GM19099 (cell line): ENCODE data around the gene CD48.

Experiments used
- POLR2A ChIP-seq: IDR thresholded peaks from 3 replicates; pipeline ENCODE4 v1.6.1; 2011; ENCODE audit warnings: low read depth; ENCODE audit not compliant: insufficient read length; ENCODE audit errors: extremely low read depth

CD48 gene, protein sequence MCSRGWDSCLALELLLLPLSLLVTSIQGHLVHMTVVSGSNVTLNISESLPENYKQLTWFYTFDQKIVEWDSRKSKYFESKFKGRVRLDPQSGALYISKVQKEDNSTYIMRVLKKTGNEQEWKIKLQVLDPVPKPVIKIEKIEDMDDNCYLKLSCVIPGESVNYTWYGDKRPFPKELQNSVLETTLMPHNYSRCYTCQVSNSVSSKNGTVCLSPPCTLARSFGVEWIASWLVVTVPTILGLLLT

DNA sequence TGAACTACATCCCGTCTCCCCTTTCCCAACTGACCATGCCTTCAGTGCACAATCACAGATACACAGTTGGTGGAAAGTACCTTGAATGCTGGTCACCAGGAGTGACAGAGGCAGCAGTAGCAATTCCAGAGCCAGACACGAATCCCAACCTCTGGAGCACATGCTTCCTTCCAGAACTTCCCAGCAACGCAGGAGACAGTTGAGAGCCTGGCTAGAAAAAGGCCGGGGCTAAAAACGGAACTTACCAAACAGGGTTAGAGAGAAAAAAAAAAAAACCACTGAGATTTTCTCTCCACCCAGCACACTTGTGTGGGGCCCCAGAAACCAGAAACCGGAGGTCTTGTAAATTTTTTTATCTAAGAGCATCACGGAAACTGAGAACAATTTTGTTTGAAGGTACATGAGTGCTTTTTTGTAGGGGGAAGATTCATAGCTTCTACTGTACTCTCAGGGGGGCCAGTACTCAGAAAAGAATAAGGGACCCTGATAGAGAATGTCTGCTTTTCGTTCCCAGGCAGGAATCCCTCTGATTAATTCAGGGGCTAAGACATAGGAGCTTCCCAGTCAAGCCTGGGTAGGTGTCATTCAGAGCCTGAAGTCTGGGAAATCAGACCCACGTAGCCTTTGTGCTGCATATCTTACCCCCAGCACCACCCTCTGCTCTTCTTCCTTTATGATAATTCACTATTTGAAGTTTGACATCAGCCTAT is at the start of gene CD48:
CD48 (minus strand) TSS at position 221 of the 710 bp plus-strand sequence; CDS start at position 162, 59 bp downstream.
- TF ChIP-seq POLR2A: peak; percentile 81

DNA sequence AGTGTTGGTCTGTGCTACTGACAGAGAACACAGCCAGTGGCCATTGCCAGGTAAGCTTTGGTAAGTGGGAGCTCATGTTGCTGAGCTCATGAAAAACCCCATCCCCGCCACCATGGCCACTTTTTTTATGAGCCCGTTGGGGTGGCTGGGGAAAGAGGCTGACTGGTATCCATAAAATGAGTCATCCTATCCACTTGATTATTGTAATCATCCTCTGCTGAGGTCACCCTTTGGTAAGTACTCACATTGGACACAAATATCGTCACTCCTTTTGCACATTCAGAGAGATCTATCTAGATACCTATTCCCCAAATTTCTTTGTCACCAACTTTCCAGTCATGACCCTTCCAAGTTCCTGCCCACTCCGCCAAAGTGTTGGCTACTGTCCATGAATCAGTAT is 49.4 kb upstream of the CD48 start:
- TF ChIP-seq POLR2A: no peak

- TF ChIP-seq POLR2A: no peak
Measured at GRCh38 chr1:160759740-160760139, 48.1 kb upstream of the CD48 start.

DNA sequence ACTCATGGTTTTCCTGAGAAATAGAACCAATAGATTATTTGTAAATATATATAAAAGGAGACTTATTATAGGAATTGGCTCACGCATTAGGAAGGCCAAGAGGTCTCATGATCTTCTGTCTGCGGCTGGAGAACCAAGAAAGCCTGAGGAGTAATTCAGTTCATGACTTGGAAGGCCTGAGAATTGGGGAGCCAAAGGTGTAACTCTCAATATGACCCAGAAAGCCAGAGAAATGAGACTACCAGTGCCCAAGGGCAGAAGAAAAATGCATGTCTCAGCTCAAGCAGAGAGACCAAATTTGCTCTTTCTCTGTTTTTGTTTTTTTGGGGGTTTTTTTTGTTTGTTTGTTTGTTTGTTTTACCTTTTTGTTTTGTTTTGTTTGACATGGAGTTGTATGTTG is 46.9 kb upstream of the CD48 start:
- no peak for TF ChIP-seq POLR2A

GRCh38 chr1:160756849-160757201 is 45.2 kb upstream of the CD48 start:
- no peak for TF ChIP-seq POLR2A

DNA sequence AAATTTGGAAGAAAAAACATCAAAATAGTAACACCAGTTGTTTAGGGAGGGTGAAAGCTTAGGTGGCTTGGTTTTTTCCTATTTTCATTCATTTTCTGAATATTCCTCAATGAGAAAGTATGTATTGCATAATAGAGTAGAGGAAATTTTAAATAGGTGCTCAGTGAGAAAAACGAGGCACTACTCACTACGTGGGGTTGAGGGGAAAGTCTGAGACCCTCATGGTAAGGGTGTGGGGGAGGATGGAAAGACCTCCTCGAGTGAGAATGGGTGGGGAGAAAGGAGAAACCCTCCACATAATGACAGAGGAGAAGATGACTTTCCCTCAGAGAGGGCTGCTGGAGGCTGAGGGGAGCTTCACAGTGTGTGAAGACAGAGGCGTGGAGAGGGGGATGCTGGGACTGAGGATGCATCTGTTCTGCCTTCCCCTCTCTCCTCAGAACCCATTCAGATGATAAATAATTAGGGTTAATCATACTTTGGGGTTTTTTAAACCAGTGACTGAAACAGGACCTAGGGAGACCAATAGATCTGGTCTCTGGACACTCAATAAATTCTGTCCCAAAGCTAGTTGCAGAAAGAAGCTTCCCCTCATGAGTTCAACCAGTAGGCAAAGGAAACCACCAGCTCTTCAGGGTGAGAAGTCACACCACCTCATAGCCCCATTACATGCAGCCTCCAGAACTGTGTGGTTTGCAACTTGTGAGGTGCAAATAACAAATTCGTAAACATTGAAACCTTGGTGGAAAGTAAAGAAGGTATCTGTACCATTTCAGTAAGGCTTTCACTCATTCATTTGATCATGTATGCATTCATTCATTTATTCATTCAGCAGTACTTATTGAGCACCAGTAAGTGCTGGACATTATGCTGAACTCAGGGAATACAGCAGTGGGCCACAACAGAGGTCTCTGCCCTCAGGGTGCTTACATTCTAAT is 44.6 kb upstream of the CD48 start:
- TF ChIP-seq POLR2A: no peak

DNA sequence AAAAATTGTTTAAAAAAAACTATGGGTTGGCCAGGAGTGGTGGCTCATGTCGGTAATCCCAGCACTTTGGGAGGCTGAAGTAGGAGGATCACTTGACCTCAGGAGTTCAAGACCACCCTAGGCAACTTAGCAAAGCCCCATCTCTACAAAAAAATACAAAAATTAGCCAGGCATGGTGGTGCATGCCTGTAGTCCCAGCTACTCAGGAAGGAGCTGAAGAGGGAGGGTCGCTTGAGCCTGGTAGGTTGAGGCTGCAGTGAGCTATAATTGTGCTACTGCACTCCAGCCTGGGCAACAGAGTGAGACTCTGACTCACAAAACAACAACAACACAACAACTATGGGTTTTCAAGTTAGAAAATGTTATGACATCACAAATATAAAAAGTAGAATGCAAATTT is 43.8 kb upstream of the CD48 start:
- no peak for TF ChIP-seq POLR2A

GRCh38 chr1:160753594-160753993 is 42.0 kb upstream of the CD48 start:
- no peak for TF ChIP-seq POLR2A

DNA sequence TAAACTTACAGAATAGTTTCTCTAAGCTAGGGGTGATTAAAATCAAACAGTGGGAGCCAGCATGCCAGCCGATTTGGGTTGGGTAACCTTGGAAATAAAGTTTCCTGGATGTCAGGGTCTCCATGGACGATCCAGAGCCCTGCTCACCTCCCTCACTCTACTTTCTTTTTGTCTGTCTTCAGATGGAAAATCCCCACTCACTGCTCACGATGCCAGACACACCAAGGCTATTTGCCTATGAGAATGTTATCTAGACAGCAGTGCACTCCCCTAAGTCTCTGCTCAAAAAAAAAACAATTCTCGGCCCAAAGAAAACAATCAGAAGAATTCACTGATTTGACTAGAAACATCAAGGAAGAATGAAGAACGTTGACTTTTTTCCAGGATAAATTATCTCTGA is 41.3 kb upstream of the CD48 start:
- no peak for TF ChIP-seq POLR2A

DNA sequence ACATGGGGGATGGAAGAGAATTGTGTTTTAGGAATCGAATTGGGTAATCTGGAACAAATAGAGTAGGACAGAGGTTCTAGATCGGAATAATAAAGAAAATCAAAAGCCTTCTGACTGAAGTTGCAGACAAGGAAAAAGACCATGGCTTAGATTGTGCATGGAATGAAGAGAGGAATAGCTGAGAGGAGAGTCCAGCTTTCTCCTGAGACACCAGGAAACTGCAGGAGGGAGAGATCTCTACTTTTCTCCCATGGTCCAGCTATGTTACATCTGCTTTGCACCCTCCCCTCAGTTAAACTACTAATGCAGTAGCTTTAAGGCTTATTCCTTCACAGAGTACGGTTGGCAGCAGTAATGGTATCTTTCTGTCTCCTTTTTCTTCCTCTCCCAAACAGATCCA is 40.8 kb upstream of the CD48 start:
- TF ChIP-seq POLR2A: no peak

- TF ChIP-seq POLR2A: no peak
Measured at GRCh38 chr1:160750608-160751007, 39.0 kb upstream of the CD48 start.

DNA sequence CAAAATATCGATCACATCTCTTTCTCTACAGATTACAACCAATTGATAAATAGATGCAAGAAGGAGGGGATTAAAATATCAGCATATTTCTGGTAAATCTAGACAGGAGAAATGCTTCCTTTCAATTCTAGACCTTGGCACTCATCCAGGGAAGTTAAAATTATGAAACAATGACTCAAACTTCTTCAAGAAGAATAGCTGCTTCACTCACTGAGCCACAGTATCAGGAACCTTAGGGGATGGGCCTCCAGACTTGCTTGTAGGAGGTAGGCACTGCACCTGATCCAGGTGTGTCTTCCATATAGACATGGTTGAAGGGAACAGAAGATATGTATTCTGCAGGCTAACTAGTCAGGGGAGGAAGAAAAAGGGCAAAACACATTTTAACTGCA is 37.3 kb upstream of the CD48 start:
- TF ChIP-seq POLR2A: no peak

DNA sequence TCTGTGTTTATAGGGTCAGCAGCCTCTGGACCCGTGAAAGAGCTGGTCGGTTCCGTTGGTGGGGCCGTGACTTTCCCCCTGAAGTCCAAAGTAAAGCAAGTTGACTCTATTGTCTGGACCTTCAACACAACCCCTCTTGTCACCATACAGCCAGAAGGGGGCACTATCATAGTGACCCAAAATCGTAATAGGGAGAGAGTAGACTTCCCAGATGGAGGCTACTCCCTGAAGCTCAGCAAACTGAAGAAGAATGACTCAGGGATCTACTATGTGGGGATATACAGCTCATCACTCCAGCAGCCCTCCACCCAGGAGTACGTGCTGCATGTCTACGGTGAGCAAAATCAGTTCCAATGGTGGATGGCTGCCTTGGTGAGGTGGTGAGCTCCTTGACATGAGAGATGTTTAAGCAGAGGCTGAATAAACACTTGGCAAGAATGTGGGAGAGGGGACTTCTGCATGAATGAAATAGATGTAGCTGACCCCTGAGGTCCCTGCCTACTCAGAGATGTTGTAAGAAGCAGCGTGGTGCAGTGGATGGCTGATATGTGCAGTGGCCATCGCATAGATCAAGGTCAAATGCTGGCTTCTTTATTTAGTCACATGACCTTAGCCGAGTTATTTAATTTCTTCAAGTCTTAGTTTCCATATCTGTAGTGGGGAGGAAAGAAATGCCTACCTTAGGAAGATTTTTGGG is 36.7 kb upstream of the CD48 start:
- no peak for TF ChIP-seq POLR2A

DNA sequence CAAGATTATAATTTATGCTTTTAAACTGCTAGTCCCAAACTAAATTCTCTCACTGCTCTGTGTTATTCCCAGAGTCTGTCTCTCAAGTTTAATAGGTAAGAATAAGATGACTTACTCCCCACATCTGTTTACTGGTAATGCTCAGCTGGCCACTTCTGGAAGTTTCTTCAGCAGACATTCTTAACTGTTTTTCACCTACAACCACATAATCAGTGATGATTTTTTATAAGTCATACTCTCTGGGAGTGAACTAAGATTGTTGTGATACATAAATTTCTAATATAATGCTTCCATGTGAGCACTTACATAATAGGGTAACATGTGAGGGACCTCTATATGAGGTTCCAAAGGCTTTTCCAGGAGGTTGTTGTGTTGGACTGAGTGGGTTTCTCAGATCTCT is 36.1 kb upstream of the CD48 start:
- no peak for TF ChIP-seq POLR2A
